HG02798 (cell line): ENCODE data around the gene NLN.
"Not testable (repeated sequence)": the region's sequence is repeated elsewhere in the genome, so short reads cannot be mapped to it uniquely, and the experiment has no call there.

Experiments used
- ATAC-seq: cut with Tn5 transposase; IDR thresholded peaks from one replicate; pipeline ENCODE4 v1.9.1; 2021; ENCODE audit warnings: mild to moderate bottlenecking; ENCODE audit not compliant: unreplicated experiment, poor library complexity

NLN gene

GRCh38 chr5:65803699-65804391, 81.8 kb downstream of the NLN start:
- ATAC-seq, result no peak

DNA sequence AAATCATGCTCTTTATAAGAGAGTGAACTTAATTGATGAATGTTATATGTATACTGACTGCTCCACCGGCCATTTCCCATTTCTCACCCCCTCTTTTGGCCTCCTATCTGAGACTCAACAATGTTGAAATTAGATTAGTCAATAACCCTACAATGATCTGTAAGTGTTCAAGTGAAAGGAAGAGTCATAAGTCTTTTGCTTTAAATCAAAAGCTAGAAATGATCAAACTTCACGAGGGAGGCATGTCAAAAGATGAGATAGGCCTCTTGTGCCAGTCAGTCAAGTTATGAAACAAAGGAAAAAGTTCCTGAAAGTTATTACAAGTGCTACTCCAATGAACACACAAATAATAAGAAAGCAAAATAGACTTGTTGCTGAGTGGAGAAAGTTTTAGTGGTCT, 83.1 kb downstream of the NLN start:
- no peak for ATAC-seq

- not testable (repeated sequence) for ATAC-seq
Measured at GRCh38 chr5:65807494-65807893, 85.5 kb downstream of the NLN start.

- ATAC-seq, result no peak
Measured at GRCh38 chr5:65808251-65808741, 86.3 kb downstream of the NLN start.

- ATAC-seq, result no peak
Measured at GRCh38 chr5:65808818-65809217, 86.8 kb downstream of the NLN start.

DNA sequence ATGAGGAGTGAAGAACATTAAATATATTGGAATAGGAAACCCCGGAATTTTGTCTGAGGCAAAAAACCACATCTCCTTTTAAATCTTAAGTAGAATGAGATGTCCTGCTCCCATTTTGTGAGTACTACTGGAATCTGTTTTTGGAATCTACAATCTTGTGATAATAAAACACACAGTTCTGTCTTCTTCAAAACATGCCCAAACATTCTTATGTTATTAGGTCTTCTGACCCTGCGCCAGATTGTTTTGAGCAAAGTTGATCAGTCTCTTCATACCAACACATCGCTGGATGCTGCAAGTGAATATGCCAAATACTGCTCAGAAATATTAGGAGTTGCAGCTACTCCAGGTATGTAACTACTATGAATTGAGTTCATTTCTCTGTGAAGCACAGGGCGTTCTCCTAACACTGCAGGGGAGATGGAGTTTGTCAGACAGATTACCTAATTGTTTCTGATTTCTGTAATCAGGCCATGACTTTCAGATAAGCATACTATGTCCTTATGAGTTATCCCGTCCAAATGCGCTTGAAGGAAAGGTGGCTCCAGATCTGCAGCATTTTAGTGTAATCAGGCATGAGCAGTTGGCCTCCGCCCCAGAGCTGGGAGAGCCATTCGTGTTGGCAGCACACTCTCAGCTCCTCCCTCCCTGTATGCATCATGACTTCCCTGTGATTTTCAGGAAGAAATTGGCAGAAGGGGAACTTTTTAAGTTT, 88.0 kb downstream of the NLN start:
- ATAC-seq, result no peak

GRCh38 chr5:65811004-65811403, 89.0 kb downstream of the NLN start:
- no peak for ATAC-seq

DNA sequence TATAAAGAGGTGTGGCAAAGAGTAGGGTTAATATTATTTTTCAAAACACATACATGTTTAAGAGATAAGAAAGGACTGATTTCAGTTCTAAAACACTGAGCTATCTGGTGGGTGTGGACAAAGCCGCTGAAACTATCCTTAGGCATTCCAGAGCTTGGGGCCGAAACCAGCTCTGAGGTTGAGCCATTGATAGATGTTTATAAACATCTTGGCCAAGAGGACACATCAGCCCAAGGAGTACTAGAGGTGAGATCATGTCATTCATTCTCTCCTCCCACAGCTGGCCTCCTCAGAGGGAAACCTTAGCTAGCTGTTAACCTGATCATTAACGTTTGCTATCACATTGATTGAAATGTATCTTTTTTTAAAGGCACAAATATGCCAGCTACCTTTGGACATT, 89.9 kb downstream of the NLN start:
- ATAC-seq, result no peak

- ATAC-seq, result no peak
Measured at GRCh38 chr5:65812648-65813047, 90.6 kb downstream of the NLN start.

DNA sequence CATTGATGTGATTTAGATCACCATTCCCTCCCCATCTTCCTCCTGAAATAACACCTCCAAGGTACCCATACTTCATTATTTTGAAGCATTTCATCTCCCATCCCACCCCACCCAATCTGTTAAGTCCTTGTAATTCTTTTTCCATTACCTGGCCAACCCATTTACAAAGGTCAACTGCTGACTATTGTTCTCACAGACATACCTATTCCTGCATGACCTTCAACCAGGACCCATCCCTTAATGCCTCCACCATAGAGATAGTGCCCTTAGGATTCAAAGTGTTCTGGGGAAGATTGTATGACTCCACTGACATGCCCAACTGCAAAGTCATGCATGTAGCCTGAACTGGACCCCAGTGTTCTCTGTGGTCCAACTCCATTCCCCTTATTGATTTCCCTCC, 91.2 kb downstream of the NLN start:
- ATAC-seq, result no peak

- ATAC-seq, result no peak
Measured at GRCh38 chr5:65815161-65815560, 93.2 kb downstream of the NLN start.

- no peak for ATAC-seq
Measured at GRCh38 chr5:65816729-65817128, 94.7 kb downstream of the NLN start.

DNA sequence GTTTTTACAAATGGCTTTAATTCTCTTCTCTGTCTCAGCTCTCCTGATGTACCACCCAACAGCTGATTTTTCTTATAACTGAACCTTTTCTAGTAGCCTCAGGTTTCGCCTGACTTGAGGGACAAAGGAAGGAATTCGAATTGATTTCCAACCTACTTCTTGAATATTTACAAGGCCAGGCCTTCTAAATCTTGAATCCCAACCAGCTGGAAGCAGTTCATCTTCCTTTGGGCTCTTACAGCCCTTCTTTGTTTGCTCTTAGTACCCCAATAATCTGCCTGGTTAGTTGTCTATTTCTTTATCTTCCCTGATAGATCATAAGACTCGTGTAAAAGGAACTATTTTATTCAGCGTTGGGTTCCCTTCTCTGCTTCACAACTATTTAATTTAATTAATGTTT, 95.9 kb downstream of the NLN start:
- ATAC-seq, result no peak

DNA sequence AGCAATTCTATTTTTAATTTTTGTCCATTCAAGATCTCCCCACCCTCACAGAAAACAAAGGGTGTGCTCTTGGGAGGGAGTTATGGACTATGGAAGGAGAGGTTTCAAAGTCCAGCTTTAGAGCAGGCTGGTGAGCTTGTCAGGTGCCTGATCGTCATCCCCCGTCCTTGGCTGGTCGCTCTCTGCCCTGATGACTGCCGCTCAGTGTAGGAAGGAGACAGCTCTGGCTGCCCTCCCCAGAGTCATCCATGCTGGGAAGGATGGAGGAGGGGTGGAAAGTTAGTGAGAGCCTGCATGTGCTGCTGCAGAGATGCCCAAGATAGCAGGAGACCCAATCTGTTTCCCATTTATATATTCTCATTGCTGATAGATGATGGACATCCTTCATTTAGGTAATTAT, 96.6 kb downstream of the NLN start:
- ATAC-seq, result no peak

GRCh38 chr5:65819215-65819904, 97.4 kb downstream of the NLN start:
- ATAC-seq, result no peak

DNA sequence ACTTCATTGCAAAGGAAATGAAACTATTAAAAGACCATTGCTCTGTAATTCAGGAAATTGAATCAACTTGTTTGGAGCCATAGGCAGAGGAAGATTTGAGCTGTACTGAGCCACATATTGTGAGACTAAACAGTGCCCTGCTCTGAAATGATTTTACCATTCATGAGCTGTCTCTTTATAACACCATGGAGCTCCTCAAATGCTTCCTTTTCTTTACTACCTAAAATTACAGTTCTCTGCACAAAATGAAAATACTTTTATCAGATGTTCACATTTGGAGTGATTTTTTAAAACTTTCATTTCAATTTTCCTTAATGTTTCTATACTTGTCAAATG, 97.9 kb downstream of the NLN start:
- ATAC-seq, result no peak

GRCh38 chr5:65820373-65820772, 98.4 kb downstream of the NLN start:
- no peak for ATAC-seq

DNA sequence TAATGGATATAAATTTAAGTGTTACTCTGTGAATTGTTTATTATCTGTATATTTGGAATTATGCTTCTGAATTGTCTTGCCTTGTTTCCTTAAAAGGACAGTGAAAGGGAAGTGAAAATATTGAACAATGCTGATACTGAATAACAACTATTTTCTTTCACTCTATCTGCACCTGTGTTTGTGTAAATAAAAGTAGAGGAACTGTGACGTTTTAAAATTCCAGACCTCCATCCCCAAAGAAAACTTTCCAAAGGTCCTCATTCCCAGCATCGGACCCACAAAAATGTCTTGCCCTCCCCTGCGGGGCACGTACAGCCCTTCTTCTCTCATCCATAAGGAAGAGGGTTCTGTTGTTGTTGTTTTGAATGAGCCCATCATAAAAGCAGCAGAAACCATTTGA, 100.0 kb downstream of the NLN start:
- ATAC-seq, result peak; percentile 38

- ATAC-seq, result no peak
Measured at GRCh38 chr5:65822710-65823109, 100.7 kb downstream of the NLN start.

GRCh38 chr5:65823204-65823603, 101.2 kb downstream of the NLN start:
- ATAC-seq, result no peak

DNA sequence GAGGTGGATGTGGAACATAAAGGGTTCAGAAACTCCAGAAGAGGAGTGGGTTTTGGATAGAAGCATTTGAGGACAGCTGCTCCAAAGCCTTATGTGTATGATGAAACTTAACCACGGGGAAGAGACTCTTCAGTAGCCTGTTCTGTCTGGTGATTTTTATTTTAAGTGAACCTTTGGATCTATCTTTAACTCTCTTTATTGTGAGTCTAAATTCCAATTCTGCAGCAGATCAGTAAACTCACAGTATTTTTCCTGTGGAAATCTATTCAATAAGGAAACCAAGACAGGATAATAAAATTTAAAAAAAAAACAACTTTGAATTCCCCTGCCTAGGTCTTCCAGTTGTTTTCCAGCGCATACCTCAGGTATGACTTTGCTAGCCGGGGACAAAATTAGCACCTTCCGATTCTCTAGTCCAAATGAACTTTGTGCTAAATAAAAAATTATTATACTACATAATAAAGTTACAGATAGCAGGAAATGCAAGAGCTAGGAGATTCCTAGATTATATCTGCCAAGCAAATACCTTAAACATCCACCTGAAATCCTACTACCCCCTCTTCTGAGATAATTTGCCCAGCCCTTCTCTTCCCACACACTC, 101.9 kb downstream of the NLN start:
- no peak for ATAC-seq
